Dermis blood vessel endothelial cell (primary cell): ENCODE results near the gene TMPRSS9. TPM values are rescaled to one million over a fixed set of nuclear protein-coding genes. Genes with fewer than 3 reads are reported as not detected.

Source experiments
- DNase-seq: peaks from one replicate; pipeline ENCODE4 v3.0.0; 2010
- total RNA-seq: library from RNA; depleted of rRNA; stranded (reverse); fragments of >200 nt; gene quantifications from 2 replicates; pipeline ENCODE4 v1.2.3, GENCODE V29; 2014

TMPRSS9 gene
- total RNA-seq, result under 0.01 and 0.14 TPM in 2 replicates

- DNase-seq, result no peak
Observed at GRCh38 chr19:2359992-2360685, at the start of gene TMPRSS9. TSS of gene TMPRSS9 (plus strand) at chr19:2360265. CDS start at chr19:2389786, 29,521 bp downstream.

- no peak for DNase-seq
Observed at GRCh38 chr19:2311093-2311492, 49.0 kb upstream of the TMPRSS9 start.

GRCh38 chr19:2312820-2313501 is 47.1 kb upstream of the TMPRSS9 start:
- no peak for DNase-seq

- no peak for DNase-seq
Observed at GRCh38 chr19:2315121-2315817, 44.8 kb upstream of the TMPRSS9 start.

GRCh38 chr19:2315818-2316353 is 44.2 kb upstream of the TMPRSS9 start:
- peak; percentile 79 for DNase-seq

- DNase-seq, result no peak
Observed at GRCh38 chr19:2317300-2317699, 42.8 kb upstream of the TMPRSS9 start.

- no peak for DNase-seq
Observed at GRCh38 chr19:2317756-2318155, 42.3 kb upstream of the TMPRSS9 start.

- no peak for DNase-seq
Observed at GRCh38 chr19:2318923-2319322, 41.1 kb upstream of the TMPRSS9 start.

GRCh38 chr19:2319551-2319950 is 40.5 kb upstream of the TMPRSS9 start:
- DNase-seq, result no peak

GRCh38 chr19:2320049-2320448 is 40.0 kb upstream of the TMPRSS9 start:
- no peak for DNase-seq

GRCh38 chr19:2320939-2321338 is 39.1 kb upstream of the TMPRSS9 start:
- DNase-seq, result no peak

GRCh38 chr19:2321565-2322283 is 38.3 kb upstream of the TMPRSS9 start:
- DNase-seq, result no peak

GRCh38 chr19:2323707-2324106 is 36.4 kb upstream of the TMPRSS9 start:
- no peak for DNase-seq

GRCh38 chr19:2324220-2324948 is 35.7 kb upstream of the TMPRSS9 start:
- no peak for DNase-seq

GRCh38 chr19:2325281-2326046 is 34.6 kb upstream of the TMPRSS9 start:
- peak; percentile 45 for DNase-seq

- DNase-seq, result no peak
Observed at GRCh38 chr19:2326699-2327360, 33.2 kb upstream of the TMPRSS9 start.

- DNase-seq, result peak; percentile 90
Observed at GRCh38 chr19:2327773-2328400, 32.2 kb upstream of the TMPRSS9 start.

GRCh38 chr19:2328401-2329148 is 31.5 kb upstream of the TMPRSS9 start, which contains the start of the genes LSM7 and SPPL2B:
TSS of gene LSM7 (minus strand) at chr19:2328586. CDS start at chr19:2328566, 20 bp downstream.
TSS of gene SPPL2B (plus strand) at chr19:2328684. CDS start at chr19:2328710, 26 bp downstream.
- DNase-seq, result peak; percentile 93

GRCh38 chr19:2329149-2329478 is 31.0 kb upstream of the TMPRSS9 start:
- DNase-seq, result no peak
